Endodermal cell (in vitro differentiated cells): Measurements from ENCODE around the gene YLPM1. TPM values are rescaled to one million over a fixed set of nuclear protein-coding genes. Genes with fewer than 3 reads are reported as not detected.

Experiments
- DNase-seq: peaks from one replicate; pipeline ENCODE4 v3.0.0-alpha.2; 2017
- H3K27ac ChIP-seq: 2 replicates; pipeline ENCODE4 v1.5.1; 2013; ENCODE audit warnings: mild to moderate bottlenecking, low read depth, low read length, moderate library complexity
- H3K27me3 ChIP-seq: 2 replicates; pipeline ENCODE4 v1.6.1; 2013; ENCODE audit warnings: mild to moderate bottlenecking, low read length, moderate library complexity; ENCODE audit not compliant: insufficient read depth, control insufficient read depth, poor library complexity, severe bottlenecking
- H3K36me3 ChIP-seq: 2 replicates; pipeline ENCODE4 v1.7.0; 2013; ENCODE audit warnings: mild to moderate bottlenecking, low read length, moderate library complexity; ENCODE audit not compliant: control insufficient read depth, insufficient read depth
- H3K4me1 ChIP-seq: one replicate; pipeline ENCODE4 v1.7.0; 2013; ENCODE audit warnings: low read length; ENCODE audit not compliant: control insufficient read depth, insufficient read depth
- H3K4me3 ChIP-seq: 2 replicates; pipeline ENCODE4 v1.5.1; 2013; ENCODE audit warnings: mild to moderate bottlenecking, low read length, moderate library complexity
- H3K9ac ChIP-seq: 2 replicates; pipeline ENCODE4 v1.6.1; 2013; ENCODE audit warnings: mild to moderate bottlenecking, low read length, moderate library complexity; ENCODE audit not compliant: poor library complexity, severe bottlenecking; ENCODE audit errors: extremely low read depth
- H3K9me3 ChIP-seq: 2 replicates; pipeline ENCODE4 v1.6.1; 2013; ENCODE audit warnings: mild to moderate bottlenecking, low read length, moderate library complexity; ENCODE audit not compliant: control insufficient read depth
- H3K27ac Mint-ChIP-seq: 2 replicates; pipeline ENCODE4 v1.8.0; 2020; ENCODE audit warnings: mixed read lengths
- H3K27me3 Mint-ChIP-seq: 2 replicates; pipeline ENCODE4 v1.8.0; 2021; ENCODE audit warnings: mild to moderate bottlenecking, mixed read lengths; ENCODE audit not compliant: insufficient read depth
- H3K36me3 Mint-ChIP-seq: 2 replicates; pipeline ENCODE4 v1.8.0; 2020; ENCODE audit warnings: low read depth, mixed read lengths
- H3K4me1 Mint-ChIP-seq: 2 replicates; pipeline ENCODE4 v1.8.0; 2020; ENCODE audit warnings: mixed read lengths
- H3K4me3 Mint-ChIP-seq: 2 replicates; pipeline ENCODE4 v1.8.0; 2020; ENCODE audit warnings: mild to moderate bottlenecking, moderate library complexity, mixed read lengths
- H3K9me3 Mint-ChIP-seq: 2 replicates; pipeline ENCODE4 v1.8.0; 2020; ENCODE audit warnings: mild to moderate bottlenecking, mixed read lengths
- CTCF ChIP-seq: fragments of 200-600 bp; sonication (generic); conservative IDR thresholded peaks from 2 replicates; pipeline ENCODE4 v1.5.0; 2021; ENCODE audit warnings: antibody characterized with exemption, mild to moderate bottlenecking
- WGBS, 2 experiments: methylation state at CpG; one replicate each; pipeline versions ENCODE4 v1.1.5 to v1.1.7; 2013; ENCODE audit warnings: missing lambda C conversion rate in 2 of 2, mixed read lengths in 1 of 2; ENCODE audit not compliant: insufficient coverage in 1 of 2, insufficient read length in 1 of 2; 5-methylcytosine and 5-hydroxymethylcytosine counted together
- total RNA-seq, 2 donors: library from RNA; stranded (reverse); fragmentation: NEBNext Ultra II Directional in 1 of 2; extraction: Animal tissue kit (Norgen Biotek cat#: 25700) in 1 of 2; gene quantifications; 2 replicates in 1 of 2; 3 replicates in 1 of 2; pipeline ENCODE4 v1.2.1, GENCODE V29; 2021

Gene YLPM1
- total RNA-seq, 2 donors from 2014 or later = 75.2 to 76.2 TPM

- Mint-ChIP-seq H3K4me3 (no peak overlapping the region), H3K9me3 (peaks cover 3% of the 10 kb centered on the region), H3K27me3 (no peaks in the 10 kb centered on the region), H3K27ac (no peak overlapping the region), H3K36me3 (peaks cover 54% of the 10 kb centered on the region), H3K4me1 (peaks cover 28% of the 10 kb centered on the region)
- Histone ChIP-seq H3K9ac (no peak overlapping the region), H3K4me1 (peaks cover 11% of the 10 kb centered on the region), H3K27ac (no peak overlapping the region), H3K36me3 (peaks cover 58% of the 10 kb centered on the region), H3K9me3 (no peaks in the 10 kb centered on the region), H3K4me3 (no peak overlapping the region), H3K27me3 (no peaks in the 10 kb centered on the region)
- peak; percentile 36 for TF ChIP-seq CTCF
- no peak for DNase-seq
- 82 to 100% methylated on average over 2 of the region's 2 CpGs for WGBS, 2 experiments
These were observed 23.7 kb downstream of the YLPM1 start for GRCh38 chr14:74786796-74787315.

- Histone ChIP-seq H3K9ac (no peak overlapping the region), H3K4me1 (peaks cover 3% of the 10 kb centered on the region), H3K36me3 (peaks cover 38% of the 10 kb centered on the region), H3K27me3 (no peaks in the 10 kb centered on the region), H3K9me3 (no peaks in the 10 kb centered on the region), H3K27ac (no peak overlapping the region), H3K4me3 (no peak overlapping the region)
- no peak for TF ChIP-seq CTCF
- Mint-ChIP-seq H3K4me1 (peaks cover 24% of the 10 kb centered on the region), H3K9me3 (peaks cover 3% of the 10 kb centered on the region), H3K27me3 (no peaks in the 10 kb centered on the region), H3K36me3 (peaks cover 22% of the 10 kb centered on the region), H3K4me3 (no peak overlapping the region), H3K27ac (peak overlapping the region; percentile 56)
- DNase-seq = no peak
- 74 to 92% methylated on average over 3 to 7 of the region's 7 CpGs for WGBS, 2 experiments
These were observed 29.3 kb downstream of the YLPM1 start for GRCh38 chr14:74792249-74793039.

- H3K36me3 Mint-ChIP-seq = peaks cover 25% of the 10 kb centered on the region
- Histone ChIP-seq H3K36me3 (peaks cover 39% of the 10 kb centered on the region), H3K9me3 (no peaks in the 10 kb centered on the region), H3K27me3 (no peaks in the 10 kb centered on the region), H3K9ac (no peak overlapping the region), H3K4me3 (no peak overlapping the region), H3K4me1 (peaks cover 3% of the 10 kb centered on the region), H3K27ac (no peak overlapping the region)
- peak overlapping the region; percentile 36 for H3K27ac Mint-ChIP-seq
- peaks cover 3% of the 10 kb centered on the region for H3K9me3 Mint-ChIP-seq
- 92 to 100% methylated on average over 3 of the region's 3 CpGs for WGBS, 2 experiments
- H3K4me1 Mint-ChIP-seq = peaks cover 24% of the 10 kb centered on the region
- TF ChIP-seq CTCF = peak; percentile 73
- no peak for DNase-seq
- no peak overlapping the region for H3K4me3 Mint-ChIP-seq
- no peaks in the 10 kb centered on the region for H3K27me3 Mint-ChIP-seq
These were observed 30.5 kb downstream of the YLPM1 start for GRCh38 chr14:74793506-74794155.
